Smooth muscle cell (in vitro differentiated cells): ENCODE results near the gene KCNK4. TPM values are rescaled to one million over a fixed set of nuclear protein-coding genes. Genes with fewer than 3 reads are reported as not detected.

Experiments used
- DNase-seq: peaks from one replicate; lab custom pipeline; 2025; ENCODE audit not compliant: unreplicated experiment; lab: John Stamatoyannopoulos, UW
- H2AFZ ChIP-seq: fragments of 200-600 bp; sonication (generic); 2 replicates; pipeline ENCODE4 v1.6.0; 2016; ENCODE audit warnings: antibody characterized with exemption, low read depth, mild to moderate bottlenecking
- H3F3A ChIP-seq: fragments of 200-600 bp; sonication (generic); 2 replicates; pipeline ENCODE4 v1.6.0; 2017; ENCODE audit warnings: antibody characterized with exemption, low read depth
- H3K27ac ChIP-seq: fragments of 200-600 bp; sonication (generic); 2 replicates; pipeline ENCODE4 v1.5.1; 2016; ENCODE audit warnings: low read depth, mild to moderate bottlenecking
- H3K27me3 ChIP-seq: fragments of 200-600 bp; sonication (generic); 2 replicates; pipeline ENCODE4 v1.6.1; 2016; ENCODE audit warnings: low read depth, mild to moderate bottlenecking
- H3K36me3 ChIP-seq: fragments of 200-600 bp; sonication (generic); 2 replicates; pipeline ENCODE4 v1.5.1; 2016; ENCODE audit warnings: low read depth
- H3K4me1 ChIP-seq: fragments of 200-600 bp; sonication (generic); 2 replicates; pipeline ENCODE4 v1.5.1; 2016; ENCODE audit warnings: low read depth
- H3K4me2 ChIP-seq: fragments of 200-600 bp; sonication (generic); 2 replicates; pipeline ENCODE4 v1.6.0; 2016; ENCODE audit warnings: mild to moderate bottlenecking
- H3K4me3 ChIP-seq: fragments of 200-600 bp; sonication (generic); 2 replicates; pipeline ENCODE4 v1.5.1; 2016; ENCODE audit warnings: mild to moderate bottlenecking
- H3K79me2 ChIP-seq: fragments of 200-600 bp; sonication (generic); 2 replicates; pipeline ENCODE4 v1.6.0; 2016; ENCODE audit warnings: low read depth, mild to moderate bottlenecking
- H3K9ac ChIP-seq: fragments of 200-600 bp; sonication (generic); 2 replicates; pipeline ENCODE4 v1.6.0; 2016; ENCODE audit warnings: low read depth
- H3K9me3 ChIP-seq: fragments of 200-600 bp; sonication (generic); replicated peaks from 2 replicates; pipeline ENCODE4 v1.5.1; 2016; ENCODE audit warnings: low read depth
- H4K20me1 ChIP-seq: fragments of 200-600 bp; sonication (generic); 2 replicates; pipeline ENCODE4 v1.6.0; 2016; ENCODE audit warnings: low read depth
- WGBS: methylation state at CpG from one replicate; pipeline ENCODE4 v1.1.7; 2016; ENCODE audit warnings: low lambda C conversion rate; 5-methylcytosine and 5-hydroxymethylcytosine counted together
- polyA plus RNA-seq: library from polyadenylated mRNA; unstranded; fragments of >200 nt; fragmentation: Nextera tagmentation; extraction: Ambion mirVana; gene quantifications from 2 replicates; pipeline ENCODE4 v1.2.1, GENCODE V29; 2016
- total RNA-seq: library from RNA; depleted of rRNA; stranded (reverse); fragments of >200 nt; gene quantifications from 2 replicates; pipeline ENCODE4 v1.2.3, GENCODE V29; 2014
- TF ChIP-seq, protein P1 (sequence below): fragments of 200-600 bp; sonication (generic); IDR thresholded peaks from 2 replicates; pipeline ENCODE4 v1.5.1; 2017; ENCODE audit warnings: borderline replicate concordance, mild to moderate bottlenecking, antibody characterized with exemption; ENCODE audit not compliant: insufficient read depth, poor library complexity, severe bottlenecking

The KCNK4 gene
- total and polyA plus RNA-seq, 2 experiments from 2014 or later, result not detected

- Histone ChIP-seq H3K4me1 (peaks cover 16% of the 10 kb centered on the region), H3K9me3 (no peaks in the 10 kb centered on the region), H2AFZ (no peak overlapping the region)
Measured at GRCh38 chr11:64296830-64297698, 6.0 kb downstream of the KCNK4 start.

DNA sequence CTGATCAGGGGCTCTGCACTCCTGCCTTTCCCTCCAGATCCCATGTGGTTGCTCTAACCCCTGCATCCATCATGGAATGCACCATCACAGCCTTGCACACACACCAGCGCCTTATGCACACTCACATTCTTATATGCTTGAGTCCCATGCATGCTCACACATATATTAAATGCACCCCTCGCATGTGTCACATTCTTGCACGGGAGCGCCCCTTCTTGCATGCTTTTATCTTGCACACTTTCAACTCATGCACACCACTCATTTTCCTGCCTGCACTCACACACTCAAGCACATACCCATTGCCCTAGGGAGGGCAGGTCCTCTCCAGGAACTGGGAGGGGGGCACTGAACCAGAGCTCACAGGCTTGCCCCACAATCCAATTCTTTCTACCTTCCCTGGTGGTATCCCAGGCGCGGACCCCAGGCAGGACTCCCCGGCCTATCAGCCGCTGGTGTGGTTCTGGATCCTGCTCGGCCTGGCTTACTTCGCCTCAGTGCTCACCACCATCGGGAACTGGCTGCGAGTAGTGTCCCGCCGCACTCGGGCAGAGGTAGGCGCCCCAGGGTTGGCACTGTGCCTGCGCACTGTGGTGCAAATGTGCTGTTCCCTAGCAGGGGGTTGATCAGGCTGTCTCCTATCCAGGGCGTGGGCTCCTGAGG, 6.7 kb downstream of the KCNK4 start:
- Histone ChIP-seq H3F3A (no peaks in the 10 kb centered on the region), H3K9ac (no peak overlapping the region), H3K36me3 (no peaks in the 10 kb centered on the region), H3K27me3 (peaks cover 79% of the 10 kb centered on the region), H2AFZ (no peak overlapping the region), H3K79me2 (no peaks in the 10 kb centered on the region), H3K4me2 (no peak overlapping the region), H3K4me1 (peaks cover 12% of the 10 kb centered on the region), H3K27ac (no peak overlapping the region), H3K4me3 (no peak overlapping the region), H4K20me1 (peaks cover 3% of the 10 kb centered on the region), H3K9me3 (no peaks in the 10 kb centered on the region)
- DNase-seq, result no peak
- 86% methylated on average over 18 of the region's 18 CpGs for WGBS
- TF ChIP-seq, protein P1, sequence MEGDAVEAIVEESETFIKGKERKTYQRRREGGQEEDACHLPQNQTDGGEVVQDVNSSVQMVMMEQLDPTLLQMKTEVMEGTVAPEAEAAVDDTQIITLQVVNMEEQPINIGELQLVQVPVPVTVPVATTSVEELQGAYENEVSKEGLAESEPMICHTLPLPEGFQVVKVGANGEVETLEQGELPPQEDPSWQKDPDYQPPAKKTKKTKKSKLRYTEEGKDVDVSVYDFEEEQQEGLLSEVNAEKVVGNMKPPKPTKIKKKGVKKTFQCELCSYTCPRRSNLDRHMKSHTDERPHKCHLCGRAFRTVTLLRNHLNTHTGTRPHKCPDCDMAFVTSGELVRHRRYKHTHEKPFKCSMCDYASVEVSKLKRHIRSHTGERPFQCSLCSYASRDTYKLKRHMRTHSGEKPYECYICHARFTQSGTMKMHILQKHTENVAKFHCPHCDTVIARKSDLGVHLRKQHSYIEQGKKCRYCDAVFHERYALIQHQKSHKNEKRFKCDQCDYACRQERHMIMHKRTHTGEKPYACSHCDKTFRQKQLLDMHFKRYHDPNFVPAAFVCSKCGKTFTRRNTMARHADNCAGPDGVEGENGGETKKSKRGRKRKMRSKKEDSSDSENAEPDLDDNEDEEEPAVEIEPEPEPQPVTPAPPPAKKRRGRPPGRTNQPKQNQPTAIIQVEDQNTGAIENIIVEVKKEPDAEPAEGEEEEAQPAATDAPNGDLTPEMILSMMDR, result no peak

More at GRCh38 chr11:64296830-64297698, 6.0 kb downstream of the KCNK4 start:
- TF ChIP-seq, protein P1, result no peak
- Histone ChIP-seq H3K4me2 (no peak overlapping the region), H3K27me3 (peaks cover 86% of the 10 kb centered on the region), H3K79me2 (no peaks in the 10 kb centered on the region), H4K20me1 (peaks cover 11% of the 10 kb centered on the region), H3K27ac (no peak overlapping the region), H3K4me3 (no peak overlapping the region), H3K9ac (no peak overlapping the region), H3K36me3 (no peaks in the 10 kb centered on the region), H3F3A (no peaks in the 10 kb centered on the region)
- WGBS, result 45% methylated on average over 34 of the region's 34 CpGs
- no peak for DNase-seq

- Histone ChIP-seq H3K36me3 (no peaks in the 10 kb centered on the region), H3F3A (no peaks in the 10 kb centered on the region), H3K4me3 (peak overlapping the region; percentile 37), H3K27ac (no peak overlapping the region), H3K9me3 (no peaks in the 10 kb centered on the region), H3K9ac (no peak overlapping the region), H2AFZ (no peak overlapping the region), H3K79me2 (no peaks in the 10 kb centered on the region), H3K4me1 (peaks cover 12% of the 10 kb centered on the region), H3K27me3 (peaks cover 65% of the 10 kb centered on the region), H4K20me1 (no peaks in the 10 kb centered on the region), H3K4me2 (peak overlapping the region; percentile 77)
- 10% methylated on average over 37 of the region's 60 CpGs for WGBS
- TF ChIP-seq, protein P1, result no peak
- no peak for DNase-seq
Measured at GRCh38 chr11:64298966-64299846, 8.1 kb downstream of the KCNK4 start.
